PC-9 (cell line): ENCODE data around the gene HYAL4. TPM values are rescaled to one million over a fixed set of nuclear protein-coding genes. Genes with fewer than 3 reads are reported as not detected.

Source experiments
- BruUV-seq: library from RNA; stranded (reverse); fragments of 400-500 nt; replicated peaks from 2 replicates; lab custom pipeline; 2021; lab: Mats Ljungman, UMichigan
- CTCF ChIA-PET: fragments of 300-600 bp; sonication (Branson Sonifier 250); formaldehyde crosslinking; loops from one replicate; lab custom pipeline; 2022; ENCODE audit warnings: antibody characterized with exemption; lab: Charles Lee
- POLR2A ChIA-PET: fragments of 300-600 bp; sonication (Branson Sonifier 250); formaldehyde crosslinking; loops from one replicate; lab custom pipeline; 2022; ENCODE audit warnings: antibody characterized with exemption; ENCODE audit not compliant: unreplicated experiment; lab: Charles Lee
- DNase-seq, 2 experiments: peaks; one replicate each; pipeline versions ENCODE4 v3.0.0 to v3.0.0-alpha.2; 2015 to 2022; ENCODE audit warnings: mixed read lengths in 1 of 2
- H2AFZ ChIP-seq: fragments of 200-600 bp; sonication (generic); 2 replicates; pipeline ENCODE4 v1.8.1; 2017; ENCODE audit warnings: antibody characterized with exemption
- H3F3A ChIP-seq: fragments of 200-600 bp; sonication (generic); 2 replicates; pipeline ENCODE4 v1.8.1; 2017; ENCODE audit warnings: antibody characterized with exemption, mild to moderate bottlenecking, low read depth; ENCODE audit not compliant: insufficient read depth
- H3K27ac ChIP-seq: fragments of 200-600 bp; sonication (generic); 2 replicates; pipeline ENCODE4 v1.6.1; 2016; ENCODE audit warnings: mixed run types
- H3K27me3 ChIP-seq: fragments of 200-600 bp; sonication (generic); 2 replicates; pipeline ENCODE4 v1.6.1; 2016; ENCODE audit warnings: low read depth, mixed run types; ENCODE audit not compliant: insufficient read depth
- H3K36me3 ChIP-seq: fragments of 200-600 bp; sonication (generic); 2 replicates; pipeline ENCODE4 v1.6.1; 2016; ENCODE audit warnings: low read depth, mixed run types
- H3K4me1 ChIP-seq: fragments of 200-600 bp; sonication (generic); replicated peaks from 2 replicates; pipeline ENCODE4 v1.6.1; 2016; ENCODE audit warnings: mixed run types; ENCODE audit not compliant: insufficient read depth
- H3K4me2 ChIP-seq: fragments of 200-600 bp; sonication (generic); 2 replicates; pipeline ENCODE4 v1.6.1; 2017; ENCODE audit warnings: mixed run types
- H3K4me3 ChIP-seq: fragments of 200-600 bp; sonication (generic); 2 replicates; pipeline ENCODE4 v1.6.1; 2016; ENCODE audit warnings: mixed run types
- H3K79me2 ChIP-seq: fragments of 200-600 bp; sonication (generic); 2 replicates; pipeline ENCODE4 v1.6.1; 2017; ENCODE audit warnings: low read depth, mixed run types
- H3K9me2 ChIP-seq: fragments of 200-600 bp; sonication (generic); 2 replicates; pipeline ENCODE4 v1.8.1; 2017; ENCODE audit warnings: mild to moderate bottlenecking; ENCODE audit not compliant: insufficient read depth
- H3K9me3 ChIP-seq: fragments of 200-600 bp; sonication (generic); 2 replicates; pipeline ENCODE4 v1.8.1; 2016; ENCODE audit warnings: low read depth; ENCODE audit not compliant: insufficient read depth
- H4K20me1 ChIP-seq: fragments of 200-600 bp; sonication (generic); 2 replicates; pipeline ENCODE4 v1.8.1; 2017; ENCODE audit not compliant: insufficient read depth
- CTCF ChIP-seq: fragments of 200-600 bp; sonication (generic); conservative IDR thresholded peaks from 2 replicates; pipeline ENCODE4 v1.6.1; 2017; ENCODE audit warnings: mixed run types, antibody characterized with exemption, mild to moderate bottlenecking, moderate library complexity
- EZH2 ChIP-seq: fragments of 200-600 bp; sonication (generic); IDR thresholded peaks from 2 replicates; pipeline ENCODE4 v1.8.0; 2017; ENCODE audit warnings: antibody characterized with exemption, low read depth
- intact Hi-C: fragments of 100-400 bp; cut with micrococcal nuclease; formaldehyde crosslinking; loops from one replicate; pipeline ENCODE4 v1.10.0; 2022; ENCODE audit not compliant: unreplicated experiment
- total RNA-seq: library from RNA; stranded (reverse); gene quantifications from 2 replicates; pipeline ENCODE4 v1.2.3, GENCODE V29; 2021

Gene HYAL4
- total RNA-seq, 1 experiment from 2014 or later: not detected

- H3F3A ChIP-seq: no peaks in the 10 kb centered on the region
Observed at GRCh38 chr7:123865517-123866117, 20.6 kb downstream of the HYAL4 start.

GRCh38 chr7:123867225-123867624 is 22.3 kb downstream of the HYAL4 start:
- Histone ChIP-seq H3F3A (no peaks in the 10 kb centered on the region), H3K4me2 (no peak overlapping the region), H3K36me3 (no peaks in the 10 kb centered on the region), H3K4me3 (no peak overlapping the region), H3K79me2 (no peaks in the 10 kb centered on the region), H3K9me2 (no peaks in the 10 kb centered on the region), H3K27me3 (no peaks in the 10 kb centered on the region), H4K20me1 (no peaks in the 10 kb centered on the region), H3K27ac (no peak overlapping the region), H3K4me1 (peaks cover 6% of the 10 kb centered on the region; the same call in 1 of the 2 replicates), H3K9me3 (no peaks in the 10 kb centered on the region), H2AFZ (no peak overlapping the region)
- TF ChIP-seq CTCF (no peak), EZH2 (no peak)
- intact Hi-C loops: no loop called here
- ChIA-PET POLR2A (no interaction called here), CTCF (no interaction called here)
- no TSS peak for BruUV-seq
- DNase-seq: peak in 1 of 2 experiments; percentile 36

More at GRCh38 chr7:123865517-123866117, 20.6 kb downstream of the HYAL4 start:
- intact Hi-C loops: loop anchor here (1.0 to 2.0 kb wide), 4 partner anchors 67 to 285 kb away; no protein-coding TSS in a partner anchor
- no peaks in the 10 kb centered on the region for H3K9me3 ChIP-seq
- H2AFZ ChIP-seq: no peak overlapping the region
- H4K20me1 ChIP-seq: no peaks in the 10 kb centered on the region
- H3K27ac ChIP-seq: no peak overlapping the region
- H3K4me3 ChIP-seq: no peak overlapping the region
- H3K27me3 ChIP-seq: no peaks in the 10 kb centered on the region
- peaks cover 6% of the 10 kb centered on the region; the same call in 1 of the 2 replicates for H3K4me1 ChIP-seq
- H3K4me2 ChIP-seq: no peak overlapping the region
- no peaks in the 10 kb centered on the region for H3K9me2 ChIP-seq
- no peak for TF ChIP-seq EZH2
- peak; percentile 87 for TF ChIP-seq CTCF
- peak; percentile 41 to 51 for DNase-seq
- CTCF ChIA-PET: interaction anchor here (0.9 to 1.6 kb wide), 4 partner anchors 62 to 231 kb away, joined by 3 to 10 read pairs (median 4); no protein-coding TSS in a partner anchor
- no TSS peak for BruUV-seq
- POLR2A ChIA-PET: no interaction called here
- H3K36me3 ChIP-seq: no peaks in the 10 kb centered on the region
- H3K79me2 ChIP-seq: no peaks in the 10 kb centered on the region

- H4K20me1 ChIP-seq: no peaks in the 10 kb centered on the region
- H3K79me2 ChIP-seq: no peaks in the 10 kb centered on the region
- H3K9me3 ChIP-seq: no peaks in the 10 kb centered on the region
- H3K27me3 ChIP-seq: no peaks in the 10 kb centered on the region
- no TSS peak for BruUV-seq
- H3K4me1 ChIP-seq: no peaks in the 10 kb centered on the region
- CTCF ChIA-PET: interaction anchor here (0.8 to 1.2 kb wide), 4 partner anchors 74 to 378 kb away, joined by 3 read pairs; partner anchors contain the start of gene WASL
- no peak overlapping the region for H3K27ac ChIP-seq
- peak; percentile 38 to 40 for DNase-seq
- TF ChIP-seq EZH2 (no peak), CTCF (peak; percentile 59)
- no peaks in the 10 kb centered on the region for H3K9me2 ChIP-seq
- no peak overlapping the region for H3K4me3 ChIP-seq
- H3F3A ChIP-seq: no peaks in the 10 kb centered on the region
- intact Hi-C loops: loop anchor here (1.0 to 2.0 kb wide), 3 partner anchors 74 to 378 kb away; no protein-coding TSS in a partner anchor
- H3K36me3 ChIP-seq: no peaks in the 10 kb centered on the region
- H2AFZ ChIP-seq: no peak overlapping the region
- POLR2A ChIA-PET: no interaction called here
- H3K4me2 ChIP-seq: no peak overlapping the region
Observed at GRCh38 chr7:123871998-123872867, 27.3 kb downstream of the HYAL4 start.
